ENCODE measurements around the gene TUBB. TPM values are rescaled to one million over a fixed set of nuclear protein-coding genes. Genes with fewer than 3 reads are reported as not detected.

The TUBB gene
- total RNA-seq, 2 experiments from 2014 or later = 1,695 to 1,719 TPM

DNA sequence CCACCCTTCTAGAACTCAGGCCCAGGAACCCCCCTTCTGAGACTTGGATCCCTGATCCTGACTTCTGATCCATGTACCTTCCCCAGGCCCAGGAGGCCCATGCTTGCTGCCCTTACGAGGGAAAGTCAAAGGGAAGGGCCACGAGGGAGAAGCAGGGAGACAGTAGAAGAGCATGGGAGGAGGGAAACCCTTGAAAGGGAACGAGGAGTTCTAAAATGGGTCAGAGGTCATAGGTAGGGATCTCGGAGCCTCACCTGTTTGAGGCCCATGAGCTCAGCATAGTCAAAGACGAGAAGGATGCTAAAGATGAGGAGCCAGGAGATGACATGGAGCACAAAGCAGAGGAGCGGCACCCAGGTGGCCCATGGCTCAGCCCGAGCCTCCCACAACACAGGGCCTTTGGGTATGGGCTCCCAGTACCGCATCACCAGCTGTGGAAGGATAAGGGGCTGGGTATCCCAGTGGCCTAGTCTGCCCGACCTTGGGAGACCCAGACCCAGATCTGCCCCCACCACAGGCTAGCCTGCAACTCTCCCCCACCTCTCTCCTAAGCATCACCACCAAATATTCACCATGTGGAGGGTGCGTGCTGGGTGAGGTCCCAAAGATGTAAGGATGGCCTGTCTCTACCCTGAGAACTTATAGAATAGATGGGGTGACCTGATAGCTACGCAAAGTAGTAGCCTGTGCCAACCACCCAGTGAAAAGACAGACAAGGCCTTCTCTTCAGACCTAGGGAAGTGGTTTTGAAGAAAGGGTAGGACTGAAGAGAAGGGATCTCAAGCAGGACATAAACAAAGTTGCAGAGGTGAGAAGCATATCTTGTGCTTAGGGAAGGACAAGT lies 30.9 kb upstream of the TUBB start:
- Mint-ChIP-seq H3K9me3 (no peaks in the 10 kb centered on the region), H3K36me3 (peaks cover 29% of the 10 kb centered on the region), H3K27ac (peak overlapping the region; percentile 99), H3K4me3 (peak overlapping the region; percentile 91), H3K4me1 (ENCODE audit: low read depth) (peaks cover 37% of the 10 kb centered on the region), H3K27me3 (no peaks in the 10 kb centered on the region)
- intact Hi-C loops (cut with micrococcal nuclease) = loop anchor here (5.0 kb wide), 1 partner anchor 668 kb away; the partner anchor contains the start of gene HLA-B
- ChIA-PET POLR2A (interaction anchor here (0.6 to 14.8 kb wide), 3 partner anchors 12 to 48 kb away, joined by 3 to 209 read pairs (median 5); partner anchors contain the start of genes MDC1 and TUBB), CTCF (interaction anchor here (2.5 to 3.0 kb wide), 2 partner anchors 10 to 33 kb away, joined by 20 to 25 read pairs; no protein-coding TSS in a partner anchor)
- no peak for DNase-seq

DNA sequence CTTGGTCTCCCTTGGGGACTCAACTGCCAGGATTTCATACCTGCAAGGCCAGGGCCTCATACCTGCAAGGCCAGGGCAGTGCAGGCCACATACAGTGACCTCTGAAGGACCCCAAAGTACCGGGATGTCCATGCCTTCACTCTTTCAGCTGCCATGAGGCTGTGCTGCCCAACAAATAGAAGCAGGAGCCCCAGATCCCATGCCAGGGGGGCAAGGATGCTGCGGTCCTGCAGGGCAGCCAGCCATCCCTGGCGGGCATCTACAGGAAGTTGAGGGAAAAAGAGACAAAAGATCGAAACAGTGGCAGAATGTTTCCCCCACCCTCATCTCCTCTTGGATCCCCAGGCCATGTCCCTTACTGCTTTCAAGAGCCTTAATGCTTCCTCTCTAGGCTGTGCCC lies 30.2 kb upstream of the TUBB start:
- Mint-ChIP-seq H3K9me3 (no peaks in the 10 kb centered on the region), H3K4me3 (peak overlapping the region; percentile 91), H3K36me3 (peaks cover 22% of the 10 kb centered on the region), H3K4me1 (ENCODE audit: low read depth) (peaks cover 37% of the 10 kb centered on the region), H3K27me3 (no peaks in the 10 kb centered on the region), H3K27ac (peak overlapping the region; percentile 99)
- no peak for DNase-seq
- POLR2A ChIA-PET = interaction anchor here (0.6 to 14.8 kb wide), 3 partner anchors 8 to 48 kb away, joined by 3 to 209 read pairs (median 7); partner anchors contain the start of genes MDC1 and TUBB
- CTCF ChIA-PET = interaction anchor here (1.0 to 3.0 kb wide), 2 partner anchors 11 to 42 kb away, joined by 4 to 25 read pairs; no protein-coding TSS in a partner anchor
- intact Hi-C loops (cut with micrococcal nuclease) = loop anchor here (1.0 to 5.0 kb wide), 2 partner anchors 11 to 667 kb away; partner anchors contain the start of gene HLA-B

DNA sequence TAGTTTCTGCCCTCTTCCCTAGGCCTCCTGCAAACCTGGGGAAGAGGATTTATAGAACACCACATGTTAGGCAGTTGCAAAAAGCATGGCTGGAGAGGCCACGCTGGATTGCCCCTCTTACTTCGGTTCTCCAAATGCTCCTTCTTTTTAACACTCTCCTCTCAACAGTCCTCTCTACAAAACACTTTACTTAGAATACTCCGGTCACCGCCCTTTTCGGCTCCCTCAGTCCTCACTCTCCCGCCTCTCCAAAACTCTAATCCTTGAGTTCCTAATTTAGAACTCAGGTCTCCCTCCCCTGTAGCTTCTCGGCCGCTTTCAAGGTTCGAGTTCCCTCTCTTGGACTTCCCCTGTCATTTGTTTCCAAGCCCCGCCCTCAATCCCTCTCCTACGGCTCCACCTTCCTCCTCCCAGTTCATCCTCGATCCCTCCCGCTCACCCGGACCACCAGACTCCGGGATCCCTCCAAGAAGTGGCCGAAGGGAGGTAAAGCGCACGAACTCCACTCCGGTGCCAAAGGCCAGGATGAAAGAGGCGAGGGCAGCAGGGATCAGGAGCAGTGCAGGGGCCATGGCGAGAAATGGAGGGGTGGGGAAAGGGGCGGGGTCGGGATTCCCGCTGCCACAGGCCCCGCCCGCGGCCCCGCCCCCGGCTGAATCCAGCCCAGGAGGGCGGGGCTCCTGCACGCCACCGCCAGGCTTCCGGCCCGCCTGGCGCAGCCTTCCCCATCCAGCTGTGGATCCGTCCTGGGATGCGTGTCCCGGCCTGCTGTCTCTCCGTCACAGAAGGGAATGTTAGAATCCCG lies 29.5 kb upstream of the TUBB start, which contains the start of gene NRM:
TSS of gene NRM (minus strand) at position 582 of the 805 bp plus-strand sequence. CDS start at position 572, 10 bp downstream.
- ChIA-PET CTCF (interaction anchor here (0.6 to 2.4 kb wide), 6 partner anchors 9 to 41 kb away, joined by 3 to 16 read pairs (median 4); no protein-coding TSS in a partner anchor), POLR2A (interaction anchor here (0.7 to 14.8 kb wide), 4 partner anchors 9 to 76 kb away, joined by 5 to 209 read pairs (median 7); partner anchors contain the start of genes MDC1 and TUBB)
- peak within 1 kb of the TSS; percentile 99 for H3K27ac Mint-ChIP-seq
- DNase-seq = peak; percentile 83
- peaks cover 37% of the 10 kb centered on the region for H3K4me1 Mint-ChIP-seq (ENCODE audit: low read depth)
- no peaks in the 10 kb centered on the region for H3K9me3 Mint-ChIP-seq
- peaks cover 16% of the 10 kb centered on the region for H3K36me3 Mint-ChIP-seq
- no peaks in the 10 kb centered on the region for H3K27me3 Mint-ChIP-seq
- intact Hi-C loops (cut with micrococcal nuclease) = loop anchor here (1.0 kb wide), 1 partner anchor 11 kb away; no protein-coding TSS in a partner anchor
- peak within 1 kb of the TSS; percentile 91 for H3K4me3 Mint-ChIP-seq

DNA sequence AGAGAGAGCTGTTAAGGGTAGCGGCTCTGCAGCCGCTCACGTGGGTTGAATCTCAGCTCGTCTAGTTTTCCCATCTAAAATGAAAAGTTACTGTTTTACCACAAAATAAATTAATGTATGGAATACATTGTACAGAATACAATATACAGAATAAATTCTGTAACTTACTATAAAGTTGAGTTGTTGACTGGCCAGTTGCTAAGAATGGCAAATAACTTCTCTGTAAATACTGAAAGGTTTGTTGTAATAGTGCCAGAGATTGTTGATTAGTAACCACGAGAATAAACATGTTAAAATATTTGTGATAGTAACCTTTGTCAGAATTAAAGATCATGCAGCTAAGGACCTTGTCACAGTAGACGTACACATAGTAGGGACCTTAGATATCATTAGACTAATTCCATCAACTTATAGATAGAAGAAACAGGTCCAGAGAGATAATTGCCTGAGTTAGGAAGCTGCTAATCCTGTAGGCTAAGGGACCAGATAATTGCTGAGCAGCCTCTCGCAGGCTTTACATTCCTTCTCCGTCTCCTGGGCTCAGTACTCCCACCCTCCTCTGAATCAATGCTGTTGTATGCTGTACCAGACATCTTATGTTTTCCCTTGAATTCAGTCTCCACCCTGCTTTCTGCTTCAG lies 28.8 kb upstream of the TUBB start:
- POLR2A ChIA-PET = interaction anchor here (0.7 to 14.8 kb wide), 4 partner anchors 9 to 77 kb away, joined by 5 to 209 read pairs (median 7); partner anchors contain the start of genes MDC1 and TUBB
- H3K9me3 Mint-ChIP-seq = no peaks in the 10 kb centered on the region
- peak overlapping the region; percentile 91 for H3K4me3 Mint-ChIP-seq
- H3K27ac Mint-ChIP-seq = peak overlapping the region; percentile 40
- CTCF ChIA-PET = interaction anchor here (0.6 to 2.4 kb wide), 6 partner anchors 10 to 1853 kb away, joined by 3 to 16 read pairs (median 4); no protein-coding TSS in a partner anchor
- peaks cover 37% of the 10 kb centered on the region for H3K4me1 Mint-ChIP-seq (ENCODE audit: low read depth)
- intact Hi-C loops (cut with micrococcal nuclease) = no loop called here
- no peaks in the 10 kb centered on the region for H3K27me3 Mint-ChIP-seq
- DNase-seq = no peak
- peaks cover 9% of the 10 kb centered on the region for H3K36me3 Mint-ChIP-seq

DNA sequence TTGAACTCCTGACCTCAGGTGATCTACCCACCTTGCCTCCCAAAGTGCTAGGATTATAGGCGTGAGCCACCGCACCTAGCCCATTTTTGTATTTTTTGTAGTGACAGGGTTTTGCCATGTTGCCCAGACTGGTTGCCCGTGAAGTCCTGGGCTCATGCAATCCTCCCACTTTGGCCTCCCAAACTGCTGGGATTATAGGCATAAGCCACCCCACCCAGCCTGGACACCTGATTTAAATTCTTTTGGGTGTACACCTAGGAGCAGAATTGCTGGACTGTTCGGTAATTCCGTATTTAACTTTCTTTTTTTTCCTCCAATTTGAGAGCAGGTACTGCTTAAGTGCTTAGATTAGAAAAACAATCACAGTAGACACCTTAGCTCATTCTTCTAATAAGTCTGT lies 23.7 kb upstream of the TUBB start:
- intact Hi-C loops (cut with micrococcal nuclease) = no loop called here
- ChIA-PET POLR2A (no interaction called here), CTCF (interaction anchor here (0.8 to 1.5 kb wide), 4 partner anchors 16 to 34 kb away, joined by 3 to 4 read pairs (median 3); no protein-coding TSS in a partner anchor)
- H3K36me3 Mint-ChIP-seq = peaks cover 10% of the 10 kb centered on the region
- H3K4me1 Mint-ChIP-seq (ENCODE audit: low read depth) = peaks cover 4% of the 10 kb centered on the region
- DNase-seq = no peak
- H3K4me3 Mint-ChIP-seq = no peak overlapping the region
- no peak overlapping the region for H3K27ac Mint-ChIP-seq
- H3K9me3 Mint-ChIP-seq = no peaks in the 10 kb centered on the region
- no peaks in the 10 kb centered on the region for H3K27me3 Mint-ChIP-seq

DNA sequence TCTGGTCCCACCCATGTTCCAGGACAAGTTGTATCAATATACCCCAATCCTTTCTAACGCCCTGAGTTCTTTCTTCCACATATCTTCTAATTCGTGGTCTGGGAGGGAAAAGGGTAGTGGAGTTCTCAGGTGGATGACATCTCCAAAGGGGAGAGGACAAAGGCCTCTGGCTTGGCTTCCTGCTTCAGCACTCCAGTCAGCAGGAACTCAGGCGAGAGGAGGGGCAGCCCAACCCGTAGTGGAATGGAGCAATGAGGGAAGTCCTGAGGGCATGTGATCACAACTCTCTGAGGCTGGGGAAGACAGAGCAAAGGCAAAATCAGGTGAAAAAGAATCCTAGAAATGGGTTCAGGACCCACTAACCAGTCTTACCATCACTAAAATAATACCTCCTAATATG lies 19.8 kb upstream of the TUBB start:
- DNase-seq = no peak
- Mint-ChIP-seq H3K27ac (no peak overlapping the region), H3K4me3 (no peak overlapping the region), H3K27me3 (no peaks in the 10 kb centered on the region), H3K36me3 (peaks cover 41% of the 10 kb centered on the region), H3K4me1 (ENCODE audit: low read depth) (no peaks in the 10 kb centered on the region), H3K9me3 (no peaks in the 10 kb centered on the region)
- POLR2A ChIA-PET = no interaction called here
- CTCF ChIA-PET = interaction anchor here (1.9 kb wide), 1 partner anchor 22 kb away, joined by 5 read pairs; no protein-coding TSS in a partner anchor
- intact Hi-C loops (cut with micrococcal nuclease) = no loop called here

DNA sequence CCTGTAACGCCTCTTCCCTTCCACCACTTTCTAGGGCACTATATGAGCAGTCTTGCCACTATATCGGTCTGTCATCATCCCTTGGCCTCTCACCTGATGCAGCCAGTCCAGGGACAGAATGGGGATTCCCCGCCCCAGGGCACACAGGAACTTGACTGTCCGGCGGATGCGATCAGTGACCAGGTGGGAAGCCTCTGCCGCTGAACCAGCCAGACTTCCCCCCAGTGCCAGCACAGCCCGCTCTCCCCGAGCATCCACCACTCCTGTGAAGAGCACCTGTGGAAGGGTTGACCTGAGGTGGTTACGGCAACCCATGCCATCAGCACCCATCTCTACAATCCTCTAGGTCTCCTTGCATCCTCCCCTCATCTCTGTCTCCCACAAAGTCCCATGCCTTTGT lies 17.1 kb upstream of the TUBB start:
- CTCF ChIA-PET = no interaction called here
- POLR2A ChIA-PET = no interaction called here
- no peak overlapping the region for H3K27ac Mint-ChIP-seq

DNA sequence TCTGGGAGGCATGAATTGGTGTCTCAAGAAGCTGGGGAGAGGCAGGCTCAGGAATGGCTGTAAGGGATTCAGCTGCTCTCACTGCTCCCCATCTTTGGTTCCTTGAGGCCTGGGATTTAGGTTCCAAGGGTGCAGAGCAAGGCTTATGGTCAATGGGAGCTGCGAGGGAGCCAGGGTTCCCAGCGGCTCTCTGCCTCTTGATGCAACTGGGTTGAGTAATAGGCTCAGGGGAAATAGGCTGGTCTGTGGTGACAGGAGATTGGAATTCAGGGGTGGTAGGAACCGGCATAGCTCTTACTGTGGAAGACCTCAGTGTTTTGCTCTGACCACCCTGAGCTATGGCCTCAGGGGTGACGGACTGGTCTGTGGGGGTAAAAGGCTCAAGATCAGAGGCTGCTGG lies 16.3 kb upstream of the TUBB start:
- H3K27ac Mint-ChIP-seq = no peak overlapping the region
- no peaks in the 10 kb centered on the region for H3K27me3 Mint-ChIP-seq
- CTCF ChIA-PET = interaction anchor here (1.0 to 1.7 kb wide), 2 partner anchors 13 to 425 kb away, joined by 4 read pairs; partner anchors contain the start of gene NRM
- intact Hi-C loops (cut with micrococcal nuclease) = no loop called here
- peaks cover 59% of the 10 kb centered on the region for H3K36me3 Mint-ChIP-seq
- H3K4me1 Mint-ChIP-seq (ENCODE audit: low read depth) = no peaks in the 10 kb centered on the region
- no peak for DNase-seq
- H3K9me3 Mint-ChIP-seq = no peaks in the 10 kb centered on the region
- no peak overlapping the region for H3K4me3 Mint-ChIP-seq
- POLR2A ChIA-PET = no interaction called here

More for the DNA sequence above, 17.1 kb upstream of the TUBB start:
- Mint-ChIP-seq H3K4me1 (ENCODE audit: low read depth) (no peaks in the 10 kb centered on the region), H3K36me3 (peaks cover 57% of the 10 kb centered on the region), H3K4me3 (no peak overlapping the region), H3K9me3 (no peaks in the 10 kb centered on the region), H3K27me3 (no peaks in the 10 kb centered on the region)
- DNase-seq = no peak
- intact Hi-C loops (cut with micrococcal nuclease) = no loop called here

DNA sequence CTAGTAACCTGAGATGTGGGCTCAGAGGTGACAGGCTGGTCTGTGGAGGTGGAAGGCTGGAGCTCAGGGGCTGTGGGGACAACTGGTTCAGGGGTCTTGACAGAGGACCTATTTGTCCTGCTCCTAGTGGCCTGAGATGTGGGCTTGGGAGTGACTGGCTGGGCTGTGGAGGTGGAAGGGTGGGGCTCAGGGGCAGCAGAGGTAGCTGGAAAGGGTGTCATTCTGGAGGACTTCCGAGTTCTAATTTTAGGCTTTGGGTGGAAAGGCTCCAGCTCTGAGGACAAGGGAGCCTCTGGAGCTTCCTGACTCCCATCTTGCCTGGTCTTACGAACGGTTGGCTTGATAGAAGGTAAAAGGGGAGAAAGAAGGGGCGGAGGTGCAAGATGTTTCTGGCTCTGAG lies 14.5 kb upstream of the TUBB start:
- ChIA-PET POLR2A (interaction anchor here (0.8 kb wide), 1 partner anchor 12 kb away, joined by 3 read pairs; the partner anchor contains the start of gene MDC1), CTCF (interaction anchor here (0.8 to 1.4 kb wide), 2 partner anchors 27 to 373 kb away, joined by 4 read pairs; no protein-coding TSS in a partner anchor)
- peaks cover 56% of the 10 kb centered on the region for H3K36me3 Mint-ChIP-seq
- H3K9me3 Mint-ChIP-seq = no peaks in the 10 kb centered on the region
- no peak for DNase-seq
- H3K27ac Mint-ChIP-seq = no peak overlapping the region
- H3K4me1 Mint-ChIP-seq (ENCODE audit: low read depth) = no peaks in the 10 kb centered on the region
- no peaks in the 10 kb centered on the region for H3K27me3 Mint-ChIP-seq
- H3K4me3 Mint-ChIP-seq = no peak overlapping the region
- intact Hi-C loops (cut with micrococcal nuclease) = no loop called here

DNA sequence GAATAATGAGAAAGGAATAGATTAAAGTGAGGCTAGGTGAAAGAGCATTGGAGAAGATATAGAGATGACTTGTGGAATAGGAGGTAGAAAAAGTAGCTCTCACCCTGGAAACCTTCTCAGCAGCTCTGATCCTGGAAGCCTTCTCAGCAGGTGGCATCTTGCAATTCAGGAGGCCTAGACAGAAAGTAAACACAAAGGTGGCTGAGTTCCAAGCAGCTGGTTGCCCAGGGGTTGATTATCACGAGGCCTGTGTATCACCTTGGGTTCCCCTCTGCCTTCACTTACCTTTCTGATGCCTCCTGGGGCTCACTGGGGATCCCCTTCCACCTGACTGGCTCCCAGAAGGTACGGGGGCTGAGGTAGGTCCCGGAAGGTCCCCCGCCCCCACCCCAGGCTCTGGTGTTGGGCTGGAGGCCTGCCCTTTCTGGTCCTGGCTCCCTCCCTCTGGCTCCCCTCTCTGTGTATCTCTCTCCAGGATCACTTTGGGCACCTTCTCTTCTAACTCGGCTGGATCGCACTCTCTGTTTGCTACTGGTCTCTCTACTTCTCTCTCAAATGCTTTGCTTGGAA lies 12.8 kb upstream of the TUBB start:
- no peak for DNase-seq
- CTCF ChIA-PET = interaction anchor here (0.6 kb wide), 1 partner anchor 10 kb away, joined by 3 read pairs; the partner anchor contains the start of gene MDC1
- no peak overlapping the region for H3K4me3 Mint-ChIP-seq
- peaks cover 8% of the 10 kb centered on the region for H3K4me1 Mint-ChIP-seq (ENCODE audit: low read depth)
- no peaks in the 10 kb centered on the region for H3K27me3 Mint-ChIP-seq
- H3K9me3 Mint-ChIP-seq = no peaks in the 10 kb centered on the region
- H3K27ac Mint-ChIP-seq = no peak overlapping the region
- POLR2A ChIA-PET = no interaction called here
- intact Hi-C loops (cut with micrococcal nuclease) = no loop called here
- H3K36me3 Mint-ChIP-seq = peaks cover 68% of the 10 kb centered on the region
